HG02610 (cell line): ENCODE results near the gene CDH2.

Experiments used
- ATAC-seq: cut with Tn5 transposase; IDR thresholded peaks from one replicate; pipeline ENCODE4 v1.9.1; 2021; ENCODE audit warnings: mild to moderate bottlenecking, moderate library complexity; ENCODE audit not compliant: unreplicated experiment

Gene CDH2

DNA sequence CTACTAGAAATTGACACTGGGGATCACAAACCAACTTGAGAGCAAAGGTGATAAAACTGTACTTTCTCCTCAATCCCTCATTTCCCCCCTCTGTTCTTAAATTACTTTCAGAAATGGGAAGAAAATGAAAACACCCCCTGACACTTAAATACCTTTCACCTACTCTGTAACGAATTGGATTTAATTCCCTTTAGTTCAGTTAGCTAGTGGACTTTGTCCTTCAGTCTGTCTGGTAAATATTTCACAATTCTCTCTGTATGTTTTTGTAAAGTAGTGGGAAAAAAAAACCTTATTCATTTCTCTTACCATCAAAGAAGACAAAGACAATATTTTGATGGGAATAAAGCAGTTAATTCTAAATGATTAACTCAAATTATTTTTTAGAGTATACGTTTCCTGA is 85.7 kb downstream of the CDH2 start:
- ATAC-seq: no peak

GRCh38 chr18:28088477-28088876 is 88.5 kb downstream of the CDH2 start:
- no peak for ATAC-seq

GRCh38 chr18:28086670-28087552 is 90.0 kb downstream of the CDH2 start:
- ATAC-seq: no peak

DNA sequence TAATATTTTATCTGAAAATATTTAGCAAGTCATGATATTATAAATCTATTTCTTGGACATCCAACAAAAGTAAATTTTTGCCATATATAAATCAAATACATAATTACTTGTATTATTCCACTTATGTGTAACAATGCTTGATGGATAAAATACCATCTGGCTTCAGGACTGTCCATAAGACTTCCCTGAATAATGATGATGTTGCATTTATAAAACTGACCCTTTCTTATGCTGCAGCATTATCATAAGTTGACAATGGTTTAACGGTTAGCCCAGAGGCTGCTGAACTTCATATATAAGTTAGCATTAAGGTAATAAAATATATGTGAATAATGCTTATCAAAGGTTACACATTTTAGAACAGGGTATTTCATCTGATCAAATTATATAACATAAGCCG is 95.4 kb downstream of the CDH2 start:
- no peak for ATAC-seq

DNA sequence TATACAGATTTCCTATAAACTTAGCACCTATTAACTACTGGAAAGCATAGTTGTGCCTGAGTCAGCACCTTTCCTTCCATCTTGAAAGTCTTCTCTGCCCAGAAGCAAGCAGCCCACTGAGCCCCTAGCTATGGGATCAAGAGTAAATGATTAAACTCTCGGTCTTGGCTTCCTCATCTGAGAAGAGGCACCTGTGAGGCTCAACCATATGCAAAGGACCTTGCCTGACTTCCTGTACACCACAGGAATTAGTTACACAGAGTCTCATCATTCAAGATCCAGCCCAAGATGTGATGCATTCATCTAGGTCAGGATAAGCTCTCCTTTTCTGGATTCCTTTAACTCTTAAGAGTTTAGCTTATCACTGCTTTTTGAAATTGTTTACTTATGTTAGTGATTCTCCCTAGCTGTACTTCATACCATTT is 96.0 kb downstream of the CDH2 start:
- ATAC-seq: peak; percentile 39

GRCh38 chr18:28079883-28080282 is 97.0 kb downstream of the CDH2 start:
- ATAC-seq: no peak

GRCh38 chr18:28078849-28079248 is 98.1 kb downstream of the CDH2 start:
- no peak for ATAC-seq

DNA sequence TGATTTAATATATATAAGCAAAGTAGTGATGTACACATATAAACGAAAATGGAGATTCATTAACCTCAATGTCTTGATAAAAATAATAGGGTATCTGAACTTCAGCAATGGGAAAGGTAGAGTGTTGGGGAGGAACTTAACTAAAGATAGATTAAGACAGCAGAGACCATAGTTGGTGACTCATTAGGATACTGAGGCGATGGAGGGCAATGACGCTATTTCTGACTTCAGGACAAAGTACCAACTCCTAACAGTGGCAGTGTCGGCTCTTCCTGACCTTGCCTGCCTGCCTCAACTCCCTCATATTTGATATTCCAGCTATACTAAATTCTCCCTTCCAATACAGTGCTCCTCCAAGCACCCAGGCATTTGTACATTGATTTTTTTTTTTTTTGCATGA is 98.6 kb downstream of the CDH2 start:
- no peak for ATAC-seq

DNA sequence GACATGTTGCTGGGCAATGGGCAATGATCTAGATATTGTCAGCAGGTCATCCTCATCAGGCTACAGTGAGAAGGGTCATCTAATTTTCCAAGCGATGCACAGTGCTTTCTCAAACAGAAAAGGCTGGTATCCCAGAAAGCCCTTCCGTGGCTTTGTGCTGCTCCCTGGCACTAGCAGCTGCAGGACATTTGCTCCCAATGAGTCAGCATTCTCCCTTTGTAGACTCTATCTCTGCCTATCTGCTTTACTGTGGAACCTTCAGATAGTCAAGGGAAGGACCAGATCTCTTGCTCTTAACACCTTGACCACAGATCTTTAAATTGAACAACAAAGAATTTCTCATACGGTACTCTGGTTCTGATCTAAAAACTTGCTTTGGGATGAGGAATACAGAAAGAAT is 101.4 kb downstream of the CDH2 start:
- ATAC-seq: no peak

DNA sequence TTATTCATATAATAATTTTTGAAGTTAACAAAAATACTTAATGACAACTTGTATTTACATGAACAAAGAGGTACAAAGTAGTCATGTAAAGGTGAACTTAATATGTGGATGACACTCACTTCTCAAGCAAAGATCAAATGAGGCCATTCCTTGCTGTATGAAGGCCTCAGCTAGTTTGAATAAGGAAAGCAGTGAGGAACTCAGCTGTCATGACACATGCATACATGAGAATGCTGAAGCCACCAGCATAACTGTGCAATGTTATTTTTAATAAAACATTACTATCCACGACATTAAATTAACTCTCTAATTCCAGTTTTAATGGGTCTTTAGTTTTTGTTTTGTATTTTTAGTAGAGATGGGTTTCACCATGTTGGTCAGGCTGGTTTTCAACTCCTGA is 102.9 kb downstream of the CDH2 start:
- ATAC-seq: no peak

DNA sequence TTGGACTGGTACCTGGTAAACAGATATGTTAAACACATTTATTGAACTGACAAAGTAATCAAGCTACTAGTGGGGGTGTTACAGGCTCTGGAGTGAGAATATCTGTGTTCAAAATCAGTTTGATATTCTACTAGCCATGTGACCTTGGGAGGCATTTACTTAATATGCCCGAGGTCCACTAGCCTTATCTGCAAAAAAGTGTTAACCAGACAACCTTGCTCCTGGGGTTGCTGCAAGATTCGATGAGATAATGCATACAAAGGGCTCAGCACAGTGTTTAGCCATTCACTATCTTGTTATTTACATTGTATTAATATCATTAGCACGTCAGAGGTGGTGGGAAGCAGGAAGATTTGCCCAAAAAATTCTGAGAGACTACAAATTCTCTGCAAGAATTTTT is 103.3 kb downstream of the CDH2 start:
- ATAC-seq: no peak

- ATAC-seq: no peak
These were observed 105.7 kb downstream of the CDH2 start for GRCh38 chr18:28071199-28071598.

GRCh38 chr18:28068207-28068606 is 108.7 kb downstream of the CDH2 start:
- ATAC-seq: no peak

DNA sequence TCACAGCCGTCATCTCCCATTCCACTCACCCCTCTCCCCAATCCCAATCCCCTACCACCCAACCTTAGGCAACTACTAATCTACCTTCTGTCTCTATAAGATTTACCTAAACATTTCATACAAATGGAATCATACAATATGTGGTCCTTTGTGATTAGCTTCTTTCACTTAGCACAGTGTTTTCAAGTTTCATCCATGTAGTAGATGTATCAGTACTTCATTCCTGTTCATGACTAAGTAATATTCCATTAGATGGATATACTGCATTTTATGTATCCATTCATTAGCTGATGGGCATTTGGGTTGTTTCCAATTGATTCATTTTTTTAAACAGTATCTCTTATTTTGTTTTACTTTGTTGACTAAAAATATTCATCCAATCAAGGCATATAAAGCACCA is 109.6 kb downstream of the CDH2 start:
- no peak for ATAC-seq

GRCh38 chr18:28065793-28066186 is 111.1 kb downstream of the CDH2 start:
- ATAC-seq: no peak

DNA sequence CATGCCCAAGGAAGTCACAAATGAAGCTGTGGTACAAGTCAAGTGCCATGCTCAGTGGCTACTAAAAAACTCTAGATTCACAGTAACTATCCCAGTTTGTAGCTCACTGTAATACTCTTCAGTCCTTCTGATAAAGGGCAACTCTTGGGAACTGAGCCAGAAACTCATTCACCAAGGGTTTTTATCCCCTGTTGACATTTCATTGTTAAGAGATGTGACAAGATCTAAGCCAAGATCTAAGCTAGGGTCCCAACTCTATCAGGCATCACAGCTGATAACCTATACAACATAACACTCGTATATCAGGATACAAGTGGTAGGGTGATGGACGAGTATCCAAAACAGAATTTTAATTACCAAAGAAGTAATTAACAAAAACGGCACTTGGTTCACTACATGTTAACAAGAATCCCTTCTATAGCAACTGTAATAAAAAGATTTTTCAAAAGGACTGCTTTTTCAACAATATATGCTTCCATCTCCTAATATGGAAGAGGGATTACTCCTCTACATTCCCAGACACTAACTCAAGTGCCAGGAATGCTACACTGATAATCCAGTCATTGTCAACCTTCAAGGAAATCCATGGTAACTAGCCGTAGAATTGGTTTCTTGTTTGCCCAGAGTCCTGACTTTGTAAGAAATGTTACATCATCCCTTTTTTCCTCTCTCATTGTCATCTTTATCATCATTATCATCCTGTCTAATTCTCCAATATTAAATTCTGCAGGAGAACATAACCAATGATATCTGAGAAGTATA is 111.7 kb downstream of the CDH2 start:
- no peak for ATAC-seq

- ATAC-seq: no peak
These were observed 113.0 kb downstream of the CDH2 start for GRCh38 chr18:28063926-28064325.

DNA sequence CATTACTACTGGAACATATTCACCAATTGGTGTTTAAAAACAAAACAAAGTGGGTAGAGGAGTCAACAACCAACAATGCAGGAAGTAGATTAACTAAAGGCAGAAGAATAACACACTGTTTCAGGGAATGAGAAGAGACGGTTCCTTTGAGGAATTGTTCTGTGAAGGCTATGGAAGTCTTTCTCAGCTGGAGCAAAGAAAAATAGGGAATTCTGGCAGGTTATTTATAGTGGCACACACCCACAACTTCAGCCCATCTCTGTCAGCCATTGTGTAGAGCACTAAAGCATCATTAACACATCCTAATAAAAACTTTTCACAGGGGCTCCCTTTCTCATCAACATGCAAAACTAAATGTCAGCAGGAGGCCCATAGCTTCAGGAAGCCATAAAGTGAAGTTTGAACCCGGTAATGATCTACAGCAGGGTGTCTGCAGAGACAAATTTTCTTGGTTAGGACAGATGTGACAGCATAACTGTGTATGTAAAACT is 113.6 kb downstream of the CDH2 start:
- no peak for ATAC-seq

DNA sequence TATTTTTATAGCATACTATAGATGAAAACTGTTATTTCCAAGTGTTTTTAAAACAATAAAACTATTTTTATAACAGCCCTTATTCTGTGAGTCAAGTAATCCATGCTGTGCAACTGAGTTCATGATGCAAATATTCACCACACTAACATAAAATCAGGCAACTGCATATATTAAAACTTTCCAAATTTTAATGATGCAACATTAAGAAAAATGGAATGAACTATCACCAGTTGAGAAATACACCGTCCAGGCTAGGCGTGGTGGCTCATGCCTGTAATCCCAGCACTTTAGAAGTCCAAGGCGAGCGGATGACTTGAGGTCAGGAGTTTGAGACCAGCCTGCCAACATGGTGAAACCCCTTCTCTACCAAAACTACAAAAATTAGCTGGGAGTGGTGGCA is 114.5 kb downstream of the CDH2 start:
- ATAC-seq: no peak

GRCh38 chr18:28059861-28060260 is 117.1 kb downstream of the CDH2 start:
- ATAC-seq: no peak

- ATAC-seq: no peak
These were observed 126.4 kb downstream of the CDH2 start for GRCh38 chr18:28050545-28050944.

- no peak for ATAC-seq
These were observed 128.3 kb downstream of the CDH2 start for GRCh38 chr18:28048612-28049011.
